Left ventricle myocardium inferior (tissue), 1 donor: ENCODE results near the gene FHL3. TPM values are rescaled to one million over a fixed set of nuclear protein-coding genes. Genes with fewer than 3 reads are reported as not detected.

Experiments
- DNase-seq: peaks from one replicate; pipeline ENCODE4 v3.0.0-alpha.2; 2020
- H3K27ac ChIP-seq: fragments of 200-600 bp; replicated peaks from 2 replicates; pipeline ENCODE4 v1.8.0; 2021
- H3K27me3 ChIP-seq: fragments of 200-600 bp; 2 replicates; pipeline ENCODE4 v1.8.0; 2021; ENCODE audit warnings: low read depth
- H3K36me3 ChIP-seq: fragments of 200-600 bp; 2 replicates; pipeline ENCODE4 v1.8.0; 2021
- H3K4me1 ChIP-seq: fragments of 200-600 bp; 2 replicates; pipeline ENCODE4 v1.8.0; 2021
- H3K4me3 ChIP-seq: fragments of 200-600 bp; 2 replicates; pipeline ENCODE4 v1.8.0; 2021; ENCODE audit warnings: mild to moderate bottlenecking, moderate library complexity
- H3K9me3 ChIP-seq: fragments of 200-600 bp; replicated peaks from 2 replicates; pipeline ENCODE4 v1.8.0; 2021
- CTCF ChIP-seq: fragments of 200-600 bp; IDR thresholded peaks from 2 replicates; pipeline ENCODE4 v1.8.0; 2021; ENCODE audit warnings: antibody characterized with exemption, mild to moderate bottlenecking, borderline replicate concordance
- intact Hi-C: fragments of 100-400 bp; cut with micrococcal nuclease; formaldehyde crosslinking; loops from one replicate; pipeline ENCODE4 v1.11.0; 2022
- total RNA-seq: library from RNA; stranded (reverse); fragmentation: NEBNext Ultra II Directional; extraction: Animal tissue kit (Norgen Biotek cat#: 25700); gene quantifications from one replicate; pipeline ENCODE4 v1.2.1, GENCODE V29; 2021
- donor health status: DM: no; HTN: yes; CAD: no; lungs with severe emphysema.

Gene FHL3
- total RNA-seq, 1 donor from 2014 or later = 15.8 TPM

GRCh38 chr1:38027201-38028104 is 22.1 kb upstream of the FHL3 start:
- no peak overlapping the region for H3K27ac ChIP-seq
- intact Hi-C loops = no loop called here
- H3K9me3 ChIP-seq = no peaks in the 10 kb centered on the region
- TF ChIP-seq CTCF = no peak
- peaks cover 47% of the 10 kb centered on the region for H3K4me1 ChIP-seq
- no peak for DNase-seq
- no peak overlapping the region for H3K4me3 ChIP-seq
- H3K27me3 ChIP-seq = no peaks in the 10 kb centered on the region
- H3K36me3 ChIP-seq = peaks cover 38% of the 10 kb centered on the region

GRCh38 chr1:38026592-38027200 is 21.4 kb upstream of the FHL3 start:
- peaks cover 45% of the 10 kb centered on the region for H3K36me3 ChIP-seq
- no peaks in the 10 kb centered on the region for H3K9me3 ChIP-seq
- no peaks in the 10 kb centered on the region for H3K27me3 ChIP-seq
- no peak for DNase-seq
- peaks cover 48% of the 10 kb centered on the region for H3K4me1 ChIP-seq
- no peak overlapping the region for H3K4me3 ChIP-seq
- H3K27ac ChIP-seq = no peak overlapping the region
- intact Hi-C loops = no loop called here
- peak; percentile 68 for TF ChIP-seq CTCF

GRCh38 chr1:38025664-38026063 is 20.4 kb upstream of the FHL3 start:
- no peak overlapping the region for H3K27ac ChIP-seq
- H3K4me3 ChIP-seq = no peak overlapping the region
- no peak for TF ChIP-seq CTCF
- H3K4me1 ChIP-seq = peaks cover 39% of the 10 kb centered on the region
- no peaks in the 10 kb centered on the region for H3K9me3 ChIP-seq
- H3K27me3 ChIP-seq = no peaks in the 10 kb centered on the region
- intact Hi-C loops = no loop called here
- H3K36me3 ChIP-seq = peaks cover 56% of the 10 kb centered on the region
- DNase-seq = no peak

GRCh38 chr1:38025233-38025632 is 19.9 kb upstream of the FHL3 start:
- no peak for DNase-seq
- intact Hi-C loops = no loop called here
- TF ChIP-seq CTCF = no peak
- Histone ChIP-seq H3K36me3 (peaks cover 60% of the 10 kb centered on the region), H3K27ac (no peak overlapping the region), H3K4me3 (no peak overlapping the region), H3K27me3 (no peaks in the 10 kb centered on the region), H3K4me1 (peaks cover 34% of the 10 kb centered on the region), H3K9me3 (no peaks in the 10 kb centered on the region)

- H3K27me3 ChIP-seq = no peaks in the 10 kb centered on the region
- no peaks in the 10 kb centered on the region for H3K9me3 ChIP-seq
- no peak overlapping the region for H3K4me3 ChIP-seq
- TF ChIP-seq CTCF = no peak
- peaks cover 84% of the 10 kb centered on the region for H3K36me3 ChIP-seq
- intact Hi-C loops = no loop called here
- no peak for DNase-seq
- peaks cover 24% of the 10 kb centered on the region for H3K4me1 ChIP-seq
- H3K27ac ChIP-seq = no peak overlapping the region
Observed at GRCh38 chr1:38022810-38023209, 17.5 kb upstream of the FHL3 start.
